RWPE2 (cell line): ENCODE measurements around the gene USP31.

Source experiments
- ATAC-seq: fragments of 200-7000 bp; cut with Tn5 transposase; 3 replicates; pipeline ENCODE4 v1.9.1; 2021; ENCODE audit warnings: low read depth
- DNase-seq: peaks from one replicate; pipeline ENCODE4 v3.0.0-alpha.2; 2020; ENCODE audit warnings: low spot score
- H3K27ac ChIP-seq: fragments of 450-650 bp; 2 replicates; pipeline ENCODE4 v1.5.1; 2017; ENCODE audit warnings: mild to moderate bottlenecking; ENCODE audit not compliant: poor library complexity, severe bottlenecking
- H3K27me3 ChIP-seq: fragments of 250-450 bp; sonication (Bioruptor Pico); 2 replicates; pipeline ENCODE4 v1.5.1; 2021; ENCODE audit warnings: mild to moderate bottlenecking, moderate library complexity; ENCODE audit not compliant: insufficient read depth, poor library complexity, severe bottlenecking
- H3K36me3 ChIP-seq: fragments of 250-450 bp; sonication (Bioruptor Pico); 2 replicates; pipeline ENCODE4 v1.5.1; 2020; ENCODE audit warnings: low read depth, mild to moderate bottlenecking, moderate library complexity
- H3K4me1 ChIP-seq: fragments of 250-450 bp; sonication (Bioruptor Pico); 2 replicates; pipeline ENCODE4 v1.5.1; 2021; ENCODE audit warnings: mild to moderate bottlenecking, moderate library complexity; ENCODE audit not compliant: insufficient read depth, poor library complexity, severe bottlenecking
- H3K4me3 ChIP-seq: fragments of 250-450 bp; sonication (Bioruptor Pico); 2 replicates; pipeline ENCODE4 v1.5.1; 2021; ENCODE audit warnings: mild to moderate bottlenecking, moderate library complexity; ENCODE audit not compliant: severe bottlenecking
- H3K9me3 ChIP-seq: fragments of 250-450 bp; sonication (Bioruptor Pico); 2 replicates; pipeline ENCODE4 v1.5.1; 2021; ENCODE audit warnings: mild to moderate bottlenecking, moderate library complexity; ENCODE audit not compliant: severe bottlenecking
- TF ChIP-seq, protein P1 (sequence below): fragments of 450-650 bp; IDR thresholded peaks from one replicate; pipeline ENCODE4 v1.5.1; 2017; ENCODE audit warnings: mild to moderate bottlenecking, moderate library complexity; ENCODE audit not compliant: poor library complexity, severe bottlenecking

USP31 gene

DNA sequence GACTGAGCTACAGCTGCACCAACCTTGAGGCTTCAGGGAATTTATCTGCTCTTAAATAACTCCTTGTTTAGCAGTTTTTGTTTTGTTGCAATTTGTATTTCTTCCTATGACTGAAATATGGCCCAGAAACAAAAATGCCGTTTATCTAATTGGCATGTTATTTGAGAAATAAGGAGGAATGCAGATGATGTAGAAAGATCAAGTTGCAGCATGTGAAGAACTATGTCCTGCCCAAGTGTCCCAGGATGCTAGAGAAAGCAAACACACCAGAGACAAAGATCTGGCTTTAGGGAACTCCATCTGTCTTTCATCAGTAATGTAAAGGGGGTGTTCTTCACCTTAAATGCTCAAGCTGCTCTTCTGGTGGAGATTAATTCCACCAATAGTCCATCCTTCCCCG is 29.7 kb downstream of the USP31 start:
- H3K4me1 ChIP-seq, result peaks cover 68% of the 10 kb centered on the region
- peak overlapping the region; percentile 61 for H3K27ac ChIP-seq
- H3K9me3 ChIP-seq, result no peaks in the 10 kb centered on the region
- peaks cover 11% of the 10 kb centered on the region; the same call in 1 of the 2 replicates for H3K36me3 ChIP-seq
- TF ChIP-seq, protein P1, sequence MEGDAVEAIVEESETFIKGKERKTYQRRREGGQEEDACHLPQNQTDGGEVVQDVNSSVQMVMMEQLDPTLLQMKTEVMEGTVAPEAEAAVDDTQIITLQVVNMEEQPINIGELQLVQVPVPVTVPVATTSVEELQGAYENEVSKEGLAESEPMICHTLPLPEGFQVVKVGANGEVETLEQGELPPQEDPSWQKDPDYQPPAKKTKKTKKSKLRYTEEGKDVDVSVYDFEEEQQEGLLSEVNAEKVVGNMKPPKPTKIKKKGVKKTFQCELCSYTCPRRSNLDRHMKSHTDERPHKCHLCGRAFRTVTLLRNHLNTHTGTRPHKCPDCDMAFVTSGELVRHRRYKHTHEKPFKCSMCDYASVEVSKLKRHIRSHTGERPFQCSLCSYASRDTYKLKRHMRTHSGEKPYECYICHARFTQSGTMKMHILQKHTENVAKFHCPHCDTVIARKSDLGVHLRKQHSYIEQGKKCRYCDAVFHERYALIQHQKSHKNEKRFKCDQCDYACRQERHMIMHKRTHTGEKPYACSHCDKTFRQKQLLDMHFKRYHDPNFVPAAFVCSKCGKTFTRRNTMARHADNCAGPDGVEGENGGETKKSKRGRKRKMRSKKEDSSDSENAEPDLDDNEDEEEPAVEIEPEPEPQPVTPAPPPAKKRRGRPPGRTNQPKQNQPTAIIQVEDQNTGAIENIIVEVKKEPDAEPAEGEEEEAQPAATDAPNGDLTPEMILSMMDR, result no peak
- peak; percentile 71 for ATAC-seq
- no peak for DNase-seq
- H3K27me3 ChIP-seq, result no peaks in the 10 kb centered on the region
- no peak overlapping the region for H3K4me3 ChIP-seq

DNA sequence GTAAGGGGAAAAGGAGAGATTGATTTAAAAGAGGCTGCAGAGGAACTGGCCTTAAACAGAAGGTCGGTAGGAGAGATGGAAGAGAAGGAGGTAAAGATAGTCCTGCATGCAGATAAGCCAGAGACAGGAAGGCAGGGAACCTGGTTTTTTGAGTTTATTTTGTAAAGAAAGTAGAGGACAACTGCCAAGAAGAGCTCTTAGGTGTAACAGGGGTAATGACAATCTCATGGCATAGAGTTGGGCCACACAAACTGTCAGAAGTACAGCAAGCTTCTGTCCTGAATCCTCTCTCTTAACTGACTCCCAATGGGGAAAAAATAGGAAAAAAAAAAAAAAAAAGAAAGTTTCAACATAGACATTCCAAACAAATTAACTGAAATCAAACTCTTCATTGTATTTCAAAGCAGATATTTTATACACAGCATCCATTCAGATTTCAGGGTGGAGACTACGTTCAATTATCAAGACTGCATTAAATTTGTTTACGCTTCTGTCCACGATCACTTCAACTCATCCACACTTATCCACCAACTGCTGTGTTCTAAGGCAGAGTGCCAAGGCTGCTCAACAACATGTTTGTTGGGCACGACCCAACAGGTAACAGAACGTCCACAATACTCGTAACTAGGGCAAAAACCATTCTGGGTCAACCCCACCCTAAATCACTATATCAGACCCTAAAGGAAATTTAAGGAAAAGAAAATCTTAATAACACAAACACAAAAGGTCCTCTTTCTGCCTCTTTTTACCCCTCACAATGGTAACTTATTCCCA is 34.9 kb downstream of the USP31 start:
- Histone ChIP-seq H3K4me1 (peaks cover 30% of the 10 kb centered on the region), H3K4me3 (no peak overlapping the region), H3K36me3 (peaks cover 11% of the 10 kb centered on the region), H3K27me3 (no peaks in the 10 kb centered on the region), H3K9me3 (no peaks in the 10 kb centered on the region), H3K27ac (no peak overlapping the region)
- DNase-seq (no peak), ATAC-seq (no peak)
- TF ChIP-seq, protein P1, result no peak

DNA sequence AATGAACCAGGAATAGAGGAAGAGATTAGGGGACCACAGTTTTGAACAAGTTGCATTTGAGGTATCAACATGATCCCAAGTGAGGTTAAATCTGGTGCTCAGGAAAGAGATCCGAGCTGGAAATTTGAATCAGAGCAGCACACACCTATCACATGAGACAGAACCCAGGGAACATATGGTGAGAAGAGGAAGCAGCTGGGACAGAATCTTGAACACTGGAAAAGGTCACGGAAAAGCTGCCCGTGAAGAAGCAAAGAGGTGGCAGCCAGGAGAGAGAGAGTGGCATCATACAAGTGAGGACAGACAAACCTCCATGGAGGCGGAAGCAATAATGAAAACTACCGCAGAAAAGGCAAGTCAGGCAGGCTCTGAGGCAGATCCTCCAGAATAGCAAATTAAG is 36.1 kb downstream of the USP31 start:
- H3K9me3 ChIP-seq, result no peaks in the 10 kb centered on the region
- no peaks in the 10 kb centered on the region for H3K27me3 ChIP-seq
- no peak overlapping the region for H3K27ac ChIP-seq
- H3K4me3 ChIP-seq, result no peak overlapping the region
- peaks cover 15% of the 10 kb centered on the region for H3K36me3 ChIP-seq
- TF ChIP-seq, protein P1, result no peak
- DNase-seq (no peak), ATAC-seq (no peak)
- peaks cover 25% of the 10 kb centered on the region for H3K4me1 ChIP-seq

DNA sequence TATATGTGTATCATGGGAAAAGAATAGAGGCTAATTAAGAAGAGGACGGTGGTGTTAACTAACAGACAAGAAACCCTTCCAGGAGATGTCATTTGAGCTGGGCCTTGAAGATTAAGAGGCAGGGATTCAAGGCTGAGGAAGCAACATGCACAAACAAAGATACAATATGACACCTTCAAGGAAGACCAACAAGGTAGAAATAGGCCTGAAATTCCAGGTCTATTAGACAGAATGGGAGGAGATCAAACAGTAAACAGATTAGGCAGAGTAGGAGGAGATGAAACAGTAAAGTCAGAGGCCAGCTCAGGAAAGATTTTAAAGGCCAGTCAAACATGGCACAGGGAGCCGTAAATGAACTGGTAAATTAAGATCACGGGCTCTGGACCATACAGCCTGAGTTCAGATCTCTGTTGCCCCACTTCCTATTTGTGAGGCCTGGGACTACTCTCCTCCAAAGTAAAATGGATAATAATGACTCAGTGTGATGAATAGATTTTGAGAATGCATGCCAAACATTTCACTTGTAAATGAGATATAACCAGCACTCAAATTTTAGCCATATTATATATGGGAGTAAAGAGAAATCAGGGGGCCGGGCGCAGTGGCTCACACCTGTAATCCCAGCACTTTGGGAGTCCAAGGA is 38.9 kb downstream of the USP31 start:
- ATAC-seq (peak; percentile 81), DNase-seq (no peak)
- peaks cover 24% of the 10 kb centered on the region for H3K4me1 ChIP-seq
- H3K27ac ChIP-seq, result peak overlapping the region; percentile 35
- no peaks in the 10 kb centered on the region for H3K27me3 ChIP-seq
- H3K4me3 ChIP-seq, result no peak overlapping the region
- peaks cover 31% of the 10 kb centered on the region for H3K36me3 ChIP-seq
- H3K9me3 ChIP-seq, result no peaks in the 10 kb centered on the region
- TF ChIP-seq, protein P1, result no peak

DNA sequence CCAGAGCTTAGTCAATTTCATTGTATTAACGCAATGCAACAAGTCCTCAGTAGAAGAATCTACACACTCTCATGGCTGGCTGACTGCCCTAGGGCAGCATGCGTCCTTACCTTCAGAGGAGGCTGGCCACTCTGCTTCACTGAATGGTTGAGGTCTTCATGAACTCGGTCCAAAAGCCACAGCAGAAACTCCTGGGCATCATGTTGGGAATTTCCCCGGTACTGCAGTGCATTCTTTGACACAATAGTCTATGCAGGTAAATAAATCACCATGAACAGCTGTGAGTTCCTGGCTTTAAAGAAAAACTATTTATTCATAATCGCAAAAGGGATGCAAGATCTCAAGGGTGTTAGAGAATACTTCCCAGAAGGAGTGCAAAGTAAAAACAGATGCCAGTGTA is 41.3 kb downstream of the USP31 start:
- H3K27ac ChIP-seq, result no peak overlapping the region
- TF ChIP-seq, protein P1, result no peak
- no peaks in the 10 kb centered on the region for H3K9me3 ChIP-seq
- no peak overlapping the region for H3K4me3 ChIP-seq
- no peaks in the 10 kb centered on the region for H3K27me3 ChIP-seq
- ATAC-seq, result no peak
- DNase-seq, result no peak
- peaks cover 53% of the 10 kb centered on the region for H3K36me3 ChIP-seq
- H3K4me1 ChIP-seq, result peaks cover 29% of the 10 kb centered on the region
